HEK293 (cell line): ENCODE data around the gene KCTD19.

Source experiments
- ATF2 ChIP-seq: fragments of 450-650 bp; formaldehyde crosslinking; IDR thresholded peaks from 2 replicates; pipeline ENCODE4 v1.5.1; 2016; ENCODE audit warnings: missing biosample characterization, missing genetic modification characterization, low read depth
- BCL11A ChIP-seq: fragments of 450-650 bp; formaldehyde crosslinking; IDR thresholded peaks from 2 replicates; pipeline ENCODE4 v1.5.1; 2016; ENCODE audit warnings: low read depth, missing biosample characterization, missing genetic modification characterization
- HOXA7 ChIP-seq: sonication (generic); formaldehyde crosslinking; IDR thresholded peaks from 2 replicates; pipeline ENCODE4 v1.8.1; 2022; ENCODE audit warnings: missing genetic modification reagents, borderline replicate concordance
- KLF9 ChIP-seq: fragments of 450-650 bp; formaldehyde crosslinking; IDR thresholded peaks from 2 replicates; pipeline ENCODE4 v1.5.1; 2016; ENCODE audit warnings: missing biosample characterization, missing genetic modification characterization, low read depth
- REPIN1 ChIP-seq: fragments of 450-650 bp; formaldehyde crosslinking; IDR thresholded peaks from 2 replicates; pipeline ENCODE4 v1.5.1; 2017; ENCODE audit warnings: missing biosample characterization, missing genetic modification characterization, low read depth
- TCF7L2 ChIP-seq: IDR thresholded peaks from 2 replicates; pipeline ENCODE4 v1.6.1; 2011; ENCODE audit warnings: low read depth, mild to moderate bottlenecking, inconsistent platforms, low read length, moderate library complexity, borderline replicate concordance
- YY1 ChIP-seq: fragments of 450-650 bp; formaldehyde crosslinking; IDR thresholded peaks from 2 replicates; pipeline ENCODE4 v1.5.1; 2018; ENCODE audit warnings: missing biosample characterization, missing genetic modification characterization
- ZNF148 ChIP-seq: fragments of 450-650 bp; formaldehyde crosslinking; IDR thresholded peaks from 2 replicates; pipeline ENCODE4 v1.5.0; 2017; ENCODE audit warnings: missing biosample characterization, missing genetic modification characterization, borderline replicate concordance
- ZNF155 ChIP-seq: fragments of 450-650 bp; formaldehyde crosslinking; IDR thresholded peaks from 2 replicates; pipeline ENCODE4 v1.5.1; 2016; ENCODE audit warnings: missing biosample characterization, missing genetic modification characterization
- ZNF529 ChIP-seq: fragments of 450-650 bp; formaldehyde crosslinking; IDR thresholded peaks from 2 replicates; pipeline ENCODE4 v1.5.1; 2017; ENCODE audit warnings: missing genetic modification characterization, missing biosample characterization; ENCODE audit not compliant: insufficient replicate concordance
- TF ChIP-seq, protein P1 (sequence below): fragments of 450-650 bp; formaldehyde crosslinking; IDR thresholded peaks from 2 replicates; pipeline ENCODE4 v1.5.1; 2016; ENCODE audit warnings: missing biosample characterization, missing genetic modification characterization
- TF ChIP-seq, protein P2 (sequence below): fragments of 450-650 bp; formaldehyde crosslinking; IDR thresholded peaks from 2 replicates; pipeline ENCODE4 v1.5.1; 2017; ENCODE audit warnings: missing biosample characterization, missing genetic modification characterization
- TF ChIP-seq, protein P3 (sequence below): fragments of 450-650 bp; formaldehyde crosslinking; IDR thresholded peaks from 2 replicates; pipeline ENCODE4 v1.5.1; 2016; ENCODE audit warnings: missing biosample characterization, missing genetic modification characterization, borderline replicate concordance
- TF ChIP-seq, protein P4 (sequence below): fragments of 450-650 bp; formaldehyde crosslinking; IDR thresholded peaks from 2 replicates; pipeline ENCODE4 v1.5.1; 2016; ENCODE audit warnings: missing biosample characterization, missing genetic modification characterization

DNA sequence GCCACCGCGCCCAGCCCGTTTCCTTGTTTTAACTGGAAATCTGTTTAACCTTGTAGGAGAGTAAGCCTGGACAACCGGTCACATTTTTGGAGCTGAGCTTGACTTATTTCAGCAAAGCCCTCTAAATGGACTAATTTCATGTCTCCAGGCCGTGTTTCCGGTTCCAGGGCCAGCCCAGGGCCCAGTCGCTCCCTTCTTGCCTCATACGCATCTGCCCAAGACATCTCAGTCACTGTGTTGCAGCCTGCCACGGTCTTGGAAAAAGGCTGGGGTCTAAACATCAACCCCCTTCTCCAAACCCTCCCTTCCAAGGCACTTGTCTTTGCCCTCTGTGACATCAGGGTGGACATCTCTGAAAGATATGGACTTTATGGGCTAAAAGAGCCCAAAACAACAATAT, 28.3 kb downstream of the KCTD19 start:
- TF ChIP-seq, protein P1, sequence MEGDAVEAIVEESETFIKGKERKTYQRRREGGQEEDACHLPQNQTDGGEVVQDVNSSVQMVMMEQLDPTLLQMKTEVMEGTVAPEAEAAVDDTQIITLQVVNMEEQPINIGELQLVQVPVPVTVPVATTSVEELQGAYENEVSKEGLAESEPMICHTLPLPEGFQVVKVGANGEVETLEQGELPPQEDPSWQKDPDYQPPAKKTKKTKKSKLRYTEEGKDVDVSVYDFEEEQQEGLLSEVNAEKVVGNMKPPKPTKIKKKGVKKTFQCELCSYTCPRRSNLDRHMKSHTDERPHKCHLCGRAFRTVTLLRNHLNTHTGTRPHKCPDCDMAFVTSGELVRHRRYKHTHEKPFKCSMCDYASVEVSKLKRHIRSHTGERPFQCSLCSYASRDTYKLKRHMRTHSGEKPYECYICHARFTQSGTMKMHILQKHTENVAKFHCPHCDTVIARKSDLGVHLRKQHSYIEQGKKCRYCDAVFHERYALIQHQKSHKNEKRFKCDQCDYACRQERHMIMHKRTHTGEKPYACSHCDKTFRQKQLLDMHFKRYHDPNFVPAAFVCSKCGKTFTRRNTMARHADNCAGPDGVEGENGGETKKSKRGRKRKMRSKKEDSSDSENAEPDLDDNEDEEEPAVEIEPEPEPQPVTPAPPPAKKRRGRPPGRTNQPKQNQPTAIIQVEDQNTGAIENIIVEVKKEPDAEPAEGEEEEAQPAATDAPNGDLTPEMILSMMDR: no peak
- TF ChIP-seq HOXA7 (CRISPR knock-in tag) (no peak), TCF7L2 (no peak), BCL11A (tag by site-specific recombination) (no peak), KLF9 (tag by site-specific recombination) (no peak), ZNF155 (tag by site-specific recombination) (no peak), ATF2 (tag by site-specific recombination) (no peak), YY1 (tag by site-specific recombination) (no peak), ZNF148 (tag by site-specific recombination) (no peak), ZNF529 (no peak), REPIN1 (tag by site-specific recombination) (no peak)
- TF ChIP-seq, protein P2, sequence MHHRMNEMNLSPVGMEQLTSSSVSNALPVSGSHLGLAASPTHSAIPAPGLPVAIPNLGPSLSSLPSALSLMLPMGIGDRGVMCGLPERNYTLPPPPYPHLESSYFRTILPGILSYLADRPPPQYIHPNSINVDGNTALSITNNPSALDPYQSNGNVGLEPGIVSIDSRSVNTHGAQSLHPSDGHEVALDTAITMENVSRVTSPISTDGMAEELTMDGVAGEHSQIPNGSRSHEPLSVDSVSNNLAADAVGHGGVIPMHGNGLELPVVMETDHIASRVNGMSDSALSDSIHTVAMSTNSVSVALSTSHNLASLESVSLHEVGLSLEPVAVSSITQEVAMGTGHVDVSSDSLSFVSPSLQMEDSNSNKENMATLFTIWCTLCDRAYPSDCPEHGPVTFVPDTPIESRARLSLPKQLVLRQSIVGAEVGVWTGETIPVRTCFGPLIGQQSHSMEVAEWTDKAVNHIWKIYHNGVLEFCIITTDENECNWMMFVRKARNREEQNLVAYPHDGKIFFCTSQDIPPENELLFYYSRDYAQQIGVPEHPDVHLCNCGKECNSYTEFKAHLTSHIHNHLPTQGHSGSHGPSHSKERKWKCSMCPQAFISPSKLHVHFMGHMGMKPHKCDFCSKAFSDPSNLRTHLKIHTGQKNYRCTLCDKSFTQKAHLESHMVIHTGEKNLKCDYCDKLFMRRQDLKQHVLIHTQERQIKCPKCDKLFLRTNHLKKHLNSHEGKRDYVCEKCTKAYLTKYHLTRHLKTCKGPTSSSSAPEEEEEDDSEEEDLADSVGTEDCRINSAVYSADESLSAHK (tag by site-specific recombination): no peak
- TF ChIP-seq, protein P3, sequence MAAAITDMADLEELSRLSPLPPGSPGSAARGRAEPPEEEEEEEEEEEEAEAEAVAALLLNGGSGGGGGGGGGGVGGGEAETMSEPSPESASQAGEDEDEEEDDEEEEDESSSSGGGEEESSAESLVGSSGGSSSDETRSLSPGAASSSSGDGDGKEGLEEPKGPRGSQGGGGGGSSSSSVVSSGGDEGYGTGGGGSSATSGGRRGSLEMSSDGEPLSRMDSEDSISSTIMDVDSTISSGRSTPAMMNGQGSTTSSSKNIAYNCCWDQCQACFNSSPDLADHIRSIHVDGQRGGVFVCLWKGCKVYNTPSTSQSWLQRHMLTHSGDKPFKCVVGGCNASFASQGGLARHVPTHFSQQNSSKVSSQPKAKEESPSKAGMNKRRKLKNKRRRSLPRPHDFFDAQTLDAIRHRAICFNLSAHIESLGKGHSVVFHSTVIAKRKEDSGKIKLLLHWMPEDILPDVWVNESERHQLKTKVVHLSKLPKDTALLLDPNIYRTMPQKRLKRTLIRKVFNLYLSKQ (tag by site-specific recombination): no peak
- TF ChIP-seq, protein P4, sequence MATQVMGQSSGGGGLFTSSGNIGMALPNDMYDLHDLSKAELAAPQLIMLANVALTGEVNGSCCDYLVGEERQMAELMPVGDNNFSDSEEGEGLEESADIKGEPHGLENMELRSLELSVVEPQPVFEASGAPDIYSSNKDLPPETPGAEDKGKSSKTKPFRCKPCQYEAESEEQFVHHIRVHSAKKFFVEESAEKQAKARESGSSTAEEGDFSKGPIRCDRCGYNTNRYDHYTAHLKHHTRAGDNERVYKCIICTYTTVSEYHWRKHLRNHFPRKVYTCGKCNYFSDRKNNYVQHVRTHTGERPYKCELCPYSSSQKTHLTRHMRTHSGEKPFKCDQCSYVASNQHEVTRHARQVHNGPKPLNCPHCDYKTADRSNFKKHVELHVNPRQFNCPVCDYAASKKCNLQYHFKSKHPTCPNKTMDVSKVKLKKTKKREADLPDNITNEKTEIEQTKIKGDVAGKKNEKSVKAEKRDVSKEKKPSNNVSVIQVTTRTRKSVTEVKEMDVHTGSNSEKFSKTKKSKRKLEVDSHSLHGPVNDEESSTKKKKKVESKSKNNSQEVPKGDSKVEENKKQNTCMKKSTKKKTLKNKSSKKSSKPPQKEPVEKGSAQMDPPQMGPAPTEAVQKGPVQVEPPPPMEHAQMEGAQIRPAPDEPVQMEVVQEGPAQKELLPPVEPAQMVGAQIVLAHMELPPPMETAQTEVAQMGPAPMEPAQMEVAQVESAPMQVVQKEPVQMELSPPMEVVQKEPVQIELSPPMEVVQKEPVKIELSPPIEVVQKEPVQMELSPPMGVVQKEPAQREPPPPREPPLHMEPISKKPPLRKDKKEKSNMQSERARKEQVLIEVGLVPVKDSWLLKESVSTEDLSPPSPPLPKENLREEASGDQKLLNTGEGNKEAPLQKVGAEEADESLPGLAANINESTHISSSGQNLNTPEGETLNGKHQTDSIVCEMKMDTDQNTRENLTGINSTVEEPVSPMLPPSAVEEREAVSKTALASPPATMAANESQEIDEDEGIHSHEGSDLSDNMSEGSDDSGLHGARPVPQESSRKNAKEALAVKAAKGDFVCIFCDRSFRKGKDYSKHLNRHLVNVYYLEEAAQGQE (tag by site-specific recombination): no peak
